NOMO-1 (cell line): Measurements from ENCODE around the gene GDI1.

Experiments
- DNase-seq, 2 experiments: peaks; one replicate each; lab custom pipeline; 2025; ENCODE audit not compliant: unreplicated experiment in 2 of 2; lab: John Stamatoyannopoulos, UW

GDI1 gene

DNA sequence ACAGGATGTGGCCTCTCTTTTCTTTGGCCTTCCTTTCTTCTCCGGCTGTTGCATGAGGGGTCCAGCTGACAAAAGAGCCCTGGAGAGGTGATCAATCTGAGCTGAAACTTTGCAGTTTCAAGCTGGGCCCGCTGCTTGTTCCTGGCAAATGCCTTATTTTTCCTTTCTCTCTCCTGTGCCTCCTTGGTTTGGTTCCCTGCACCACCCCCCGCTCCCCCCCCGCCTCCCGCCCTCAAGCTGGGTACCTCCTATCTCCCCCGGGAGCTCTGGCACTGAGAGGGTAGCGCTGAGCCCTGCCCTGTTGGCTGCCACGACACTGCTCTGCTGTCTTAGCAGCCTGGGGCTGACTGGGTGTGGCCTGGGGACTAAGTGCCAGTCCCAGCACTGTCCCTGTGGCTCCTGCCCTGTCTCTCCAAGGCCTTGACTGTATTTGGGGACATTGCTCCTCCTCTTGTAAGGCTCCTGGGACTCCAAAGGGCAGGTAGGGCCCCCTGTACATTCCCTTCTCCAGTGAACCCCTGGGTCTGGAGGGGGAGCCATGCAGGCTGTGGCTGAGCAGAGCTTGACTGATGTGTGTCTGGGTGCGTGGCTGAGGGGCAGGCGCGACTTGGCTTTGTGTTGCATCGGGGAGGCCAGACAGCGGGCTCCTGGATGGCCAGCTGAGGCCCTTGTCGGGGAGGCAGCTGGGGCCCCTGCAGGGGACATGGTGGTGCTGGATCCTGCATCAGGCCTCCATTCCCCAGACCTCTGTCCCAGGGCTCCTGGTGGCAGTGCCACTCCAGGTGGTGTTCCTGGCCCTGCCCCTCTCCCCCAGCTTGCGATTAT is 22.2 kb downstream of the GDI1 start:
- peak in 1 of 2 experiments; percentile 6 for DNase-seq

DNA sequence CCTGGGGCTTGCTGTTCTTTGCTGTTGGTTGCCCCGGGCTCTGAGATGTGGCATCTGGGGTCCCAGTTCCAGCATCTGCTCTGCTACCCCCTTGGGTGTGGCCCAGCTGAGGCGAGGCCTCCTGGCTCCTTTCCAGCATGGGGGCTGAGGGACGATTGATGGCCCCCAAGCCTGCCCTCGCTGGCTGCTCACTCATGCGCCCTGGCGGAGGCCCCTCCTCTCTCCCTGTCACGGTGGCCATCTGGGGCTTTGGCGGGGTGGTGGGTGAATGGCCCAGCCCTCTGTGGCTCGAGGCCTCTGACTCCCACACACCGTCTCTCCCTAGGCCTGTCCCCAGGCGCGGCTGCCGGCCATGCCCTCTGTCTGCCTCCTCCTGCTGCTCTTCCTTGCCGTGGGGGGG is 22.9 kb downstream of the GDI1 start:
- DNase-seq: no peak

DNA sequence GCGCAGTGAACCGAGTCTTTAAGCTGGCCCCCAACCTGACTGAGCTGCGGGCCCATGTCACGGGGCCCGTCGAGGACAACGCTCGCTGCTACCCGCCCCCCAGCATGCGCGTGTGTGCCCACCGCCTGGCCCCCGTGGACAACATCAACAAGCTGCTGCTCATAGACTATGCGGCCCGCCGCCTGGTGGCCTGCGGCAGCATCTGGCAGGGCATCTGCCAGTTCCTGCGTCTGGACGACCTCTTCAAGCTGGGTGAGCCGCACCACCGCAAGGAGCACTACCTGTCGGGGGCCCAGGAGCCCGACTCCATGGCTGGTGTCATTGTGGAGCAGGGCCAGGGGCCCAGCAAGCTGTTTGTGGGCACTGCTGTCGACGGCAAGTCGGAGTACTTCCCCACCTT is 23.4 kb downstream of the GDI1 start:
- DNase-seq: no peak

GRCh38 chrX:154462396-154462795 is 25.4 kb downstream of the GDI1 start:
- no peak for DNase-seq

GRCh38 chrX:154463611-154464220 is 26.8 kb downstream of the GDI1 start:
- no peak for DNase-seq

GRCh38 chrX:154464806-154465365 is 27.9 kb downstream of the GDI1 start:
- no peak for DNase-seq

DNA sequence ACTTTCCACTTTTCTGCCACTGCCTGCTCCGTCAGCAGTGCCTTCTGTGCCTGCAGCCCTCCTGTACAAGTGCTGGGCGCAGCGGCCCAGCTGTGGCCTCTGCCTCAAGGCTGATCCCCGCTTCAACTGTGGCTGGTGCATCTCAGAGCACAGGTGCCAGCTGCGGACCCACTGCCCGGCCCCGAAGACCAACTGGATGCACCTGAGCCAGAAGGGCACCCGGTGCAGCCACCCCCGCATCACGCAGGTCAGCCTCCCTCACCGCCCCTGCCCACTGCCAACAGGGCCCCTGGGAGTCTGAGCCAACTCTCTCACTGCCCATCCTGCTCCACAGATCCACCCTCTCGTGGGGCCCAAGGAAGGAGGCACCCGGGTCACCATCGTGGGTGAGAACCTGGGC is 28.6 kb downstream of the GDI1 start:
- DNase-seq: no peak

- no peak for DNase-seq
Observed at GRCh38 chrX:154466036-154466435, 29.1 kb downstream of the GDI1 start.

- DNase-seq: no peak
Observed at GRCh38 chrX:154466907-154467306, 30.0 kb downstream of the GDI1 start.

DNA sequence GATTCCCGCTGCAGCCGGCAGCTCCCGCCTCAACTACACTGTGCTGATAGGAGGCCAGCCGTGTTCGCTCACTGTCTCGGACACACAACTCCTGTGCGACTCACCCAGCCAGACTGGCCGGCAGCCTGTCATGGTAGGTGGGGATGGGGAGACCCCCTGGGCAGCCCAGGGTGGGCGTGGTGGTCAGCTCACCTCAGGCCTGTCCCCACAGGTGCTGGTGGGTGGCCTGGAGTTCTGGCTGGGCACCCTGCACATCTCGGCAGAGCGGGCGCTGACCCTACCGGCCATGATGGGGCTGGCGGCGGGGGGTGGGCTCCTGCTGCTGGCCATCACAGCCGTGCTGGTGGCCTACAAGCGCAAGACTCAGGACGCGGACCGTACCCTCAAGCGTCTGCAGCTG is 30.6 kb downstream of the GDI1 start:
- DNase-seq: no peak

DNA sequence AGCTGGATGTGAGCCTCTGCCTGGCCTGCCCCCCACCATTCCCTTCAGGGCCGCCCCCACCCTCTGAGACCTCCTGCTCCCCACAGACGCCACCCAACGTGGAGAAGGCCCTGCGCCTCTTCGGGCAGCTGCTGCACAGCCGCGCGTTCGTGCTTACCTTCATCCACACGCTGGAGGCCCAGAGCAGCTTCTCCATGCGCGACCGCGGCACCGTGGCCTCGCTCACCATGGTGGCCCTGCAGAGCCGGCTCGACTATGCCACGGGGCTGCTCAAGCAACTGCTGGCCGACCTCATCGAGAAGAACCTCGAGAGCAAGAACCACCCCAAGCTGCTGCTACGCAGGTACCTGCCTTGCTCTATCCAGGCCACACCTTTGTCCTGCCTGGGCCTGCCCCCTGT is 31.3 kb downstream of the GDI1 start:
- no peak for DNase-seq

- no peak for DNase-seq
Observed at GRCh38 chrX:154469114-154469513, 32.2 kb downstream of the GDI1 start.

DNA sequence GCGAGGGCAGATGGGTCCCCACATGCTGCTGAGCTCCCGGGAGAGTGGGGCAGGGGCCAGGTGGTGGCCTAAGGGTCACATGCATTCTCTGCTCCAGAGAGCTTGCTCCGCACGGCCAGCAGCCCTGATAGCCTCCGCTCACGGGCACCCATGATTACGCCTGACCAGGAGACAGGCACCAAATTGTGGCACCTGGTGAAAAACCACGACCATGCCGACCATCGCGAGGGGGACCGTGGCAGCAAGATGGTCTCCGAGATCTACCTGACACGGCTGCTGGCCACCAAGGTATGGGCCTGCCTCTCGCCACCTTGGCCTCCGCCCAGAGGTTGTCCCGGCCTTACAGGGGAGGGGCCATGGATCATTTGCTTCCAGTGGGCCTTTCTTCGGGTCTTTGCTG is 32.9 kb downstream of the GDI1 start:
- no peak for DNase-seq

- DNase-seq: no peak
Observed at GRCh38 chrX:154470434-154470833, 33.5 kb downstream of the GDI1 start.

GRCh38 chrX:154470914-154471568 is 34.1 kb downstream of the GDI1 start:
- DNase-seq: no peak

GRCh38 chrX:154471839-154472684 is 35.1 kb downstream of the GDI1 start:
- DNase-seq: no peak

DNA sequence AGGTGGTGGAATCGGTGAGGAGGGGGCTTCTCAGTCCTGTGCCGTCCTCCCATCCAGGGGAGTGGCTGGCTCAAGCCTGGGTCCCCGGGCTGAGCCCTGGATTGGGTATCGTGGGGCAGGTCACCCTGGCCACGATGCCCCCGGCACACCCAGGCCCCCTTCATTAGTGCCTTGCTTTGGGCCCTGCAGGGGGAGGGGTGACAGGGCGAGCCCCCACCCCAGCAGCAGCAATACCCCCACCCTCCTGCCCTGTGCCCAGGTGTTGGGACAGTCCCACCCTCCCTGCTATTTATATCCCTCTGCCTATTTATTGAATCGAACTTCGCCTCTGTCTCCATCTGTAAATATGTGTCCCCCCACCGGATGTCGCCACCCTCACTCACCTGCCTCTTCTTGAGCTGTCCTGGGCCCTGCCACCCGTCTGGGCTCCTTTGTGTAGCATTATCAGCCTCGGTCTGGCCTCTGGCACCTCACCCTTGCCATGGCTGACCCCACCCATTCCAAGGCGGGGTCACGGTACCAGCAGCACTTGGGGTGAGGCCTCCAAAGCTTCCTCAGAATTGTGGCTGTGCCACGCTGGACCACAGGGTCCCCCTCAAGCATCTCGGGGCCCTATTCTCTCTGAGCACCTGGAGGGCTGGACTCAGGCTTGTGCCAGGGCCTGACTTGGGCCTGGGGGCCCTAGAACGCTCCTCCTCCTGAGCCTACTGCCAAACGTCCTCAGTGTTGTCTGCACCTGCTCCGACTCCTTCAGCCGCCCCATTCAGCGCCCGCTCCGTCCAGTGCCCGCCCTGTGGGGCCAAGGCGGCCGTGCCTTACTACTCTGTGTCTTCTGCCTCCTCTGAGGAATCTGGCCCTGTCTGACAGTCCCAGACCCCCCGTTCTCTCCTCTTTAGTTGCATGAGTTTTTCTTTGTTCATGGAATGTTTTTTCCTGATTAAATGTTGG is 36.0 kb downstream of the GDI1 start:
- DNase-seq: no peak

DNA sequence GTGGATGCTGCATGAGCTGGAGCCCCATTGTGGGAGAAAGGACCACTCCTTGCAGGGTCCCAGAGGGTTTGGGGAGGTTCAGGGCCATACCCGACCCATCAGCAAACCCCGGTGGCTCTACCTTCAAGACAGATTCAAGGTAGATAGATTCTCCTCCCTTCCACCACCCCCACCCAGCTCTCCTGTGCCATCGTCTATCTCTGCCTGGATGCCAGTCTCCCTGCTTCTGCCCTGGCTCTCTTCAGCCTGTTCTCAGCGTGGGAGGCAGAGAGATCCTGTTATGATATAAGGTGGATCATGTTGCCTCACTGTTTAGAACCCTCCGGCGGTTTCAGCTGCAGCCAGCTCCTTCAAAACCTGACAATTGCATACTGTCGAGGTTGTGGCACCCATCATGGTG is 36.7 kb downstream of the GDI1 start:
- no peak for DNase-seq

- no peak for DNase-seq
Observed at GRCh38 chrX:154476821-154477220, 39.9 kb downstream of the GDI1 start.
